Measurements from ENCODE around the gene ADCY3.
A peak's percentile ranks its signal among the peaks of the same experiment; 100 is the strongest.

Gene ADCY3

GRCh38 chr2:24920098-24920808, at the start of gene ADCY3:
Gene ADCY3 (minus strand): TSS chr2:24920237. CDS start chr2:24918987, 1,250 bp downstream.
- no peak for DNase-seq (ENCODE audit: low read depth)
- peak within 1 kb of the TSS; percentile 73 for H3K4me3 ChIP-seq (ENCODE audit: low read depth, low read length)
- no peak for TF ChIP-seq CTCF (IDR thresholded peaks at IDR 0.05; ENCODE audit: low read depth, low read length, missing control alignments)

GRCh38 chr2:24969784-24970183, 49.7 kb upstream of the ADCY3 start:
- no peak overlapping the region for H3K4me3 ChIP-seq (ENCODE audit: low read depth, low read length)
- TF ChIP-seq CTCF (IDR thresholded peaks at IDR 0.05; ENCODE audit: low read depth, low read length, missing control alignments), result no peak
- no peak for DNase-seq (ENCODE audit: low read depth)

GRCh38 chr2:24961903-24962302, 41.9 kb upstream of the ADCY3 start:
- no peak for DNase-seq (ENCODE audit: low read depth)
- TF ChIP-seq CTCF (IDR thresholded peaks at IDR 0.05; ENCODE audit: low read depth, low read length, missing control alignments), result no peak
- no peak overlapping the region for H3K4me3 ChIP-seq (ENCODE audit: low read depth, low read length)

GRCh38 chr2:24959761-24960160, 39.7 kb upstream of the ADCY3 start:
- no peak overlapping the region for H3K4me3 ChIP-seq (ENCODE audit: low read depth, low read length)
- no peak for DNase-seq (ENCODE audit: low read depth)

GRCh38 chr2:24958411-24958935, 38.4 kb upstream of the ADCY3 start:
- DNase-seq (ENCODE audit: low read depth), result no peak
- H3K4me3 ChIP-seq (ENCODE audit: low read depth, low read length), result no peak overlapping the region
- TF ChIP-seq CTCF (IDR thresholded peaks at IDR 0.05; ENCODE audit: low read depth, low read length, missing control alignments), result no peak

More at GRCh38 chr2:24959761-24960160, 39.7 kb upstream of the ADCY3 start:
- no peak for TF ChIP-seq CTCF (IDR thresholded peaks at IDR 0.05; ENCODE audit: low read depth, low read length, missing control alignments)

GRCh38 chr2:24957976-24958375, 37.9 kb upstream of the ADCY3 start:
- TF ChIP-seq CTCF (IDR thresholded peaks at IDR 0.05; ENCODE audit: low read depth, low read length, missing control alignments), result no peak
- H3K4me3 ChIP-seq (ENCODE audit: low read depth, low read length), result no peak overlapping the region
- no peak for DNase-seq (ENCODE audit: low read depth)

- H3K4me3 ChIP-seq (ENCODE audit: low read depth, low read length), result no peak overlapping the region
- TF ChIP-seq CTCF (IDR thresholded peaks at IDR 0.05; ENCODE audit: low read depth, low read length, missing control alignments), result no peak
- no peak for DNase-seq (ENCODE audit: low read depth)
These were observed 37.2 kb upstream of the ADCY3 start for GRCh38 chr2:24957221-24957620.

All from GM12864 (cell line).